ENCODE measurements around the gene SLC35F1.

SLC35F1 gene

DNA sequence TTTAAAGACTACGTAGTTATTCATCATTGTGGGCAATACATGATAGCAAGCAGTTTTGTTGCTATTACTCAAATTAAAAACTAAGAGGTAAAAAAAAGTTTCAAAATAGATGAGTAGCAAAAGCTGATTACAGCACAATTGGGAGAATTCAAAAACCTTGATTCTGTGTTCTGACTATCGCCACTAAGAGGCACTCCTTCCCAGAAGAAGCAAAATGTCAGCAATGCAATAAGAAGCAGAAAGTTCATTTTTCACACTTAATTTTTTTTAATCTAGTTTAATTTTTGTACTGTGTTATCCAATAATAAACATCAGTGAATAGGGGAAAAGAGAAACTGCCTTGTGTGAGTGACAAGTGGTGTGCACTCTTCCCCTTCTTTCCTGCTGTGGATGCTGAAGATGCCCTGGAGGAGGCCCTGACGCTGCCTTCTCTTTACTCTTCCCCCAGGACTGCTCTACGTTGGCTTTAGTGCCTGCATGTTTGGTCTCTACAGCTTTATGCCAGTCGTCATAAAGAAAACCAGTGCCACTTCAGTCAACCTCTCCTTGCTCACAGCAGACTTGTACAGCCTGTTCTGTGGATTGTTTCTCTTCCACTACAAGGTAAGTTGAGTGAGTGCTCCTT is 377.8 kb downstream of the SLC35F1 start:
- peak in 1 of 2 experiments; percentile 7 for DNase-seq

GRCh38 chr6:118285791-118286190 is 378.7 kb downstream of the SLC35F1 start:
- DNase-seq = no peak

DNA sequence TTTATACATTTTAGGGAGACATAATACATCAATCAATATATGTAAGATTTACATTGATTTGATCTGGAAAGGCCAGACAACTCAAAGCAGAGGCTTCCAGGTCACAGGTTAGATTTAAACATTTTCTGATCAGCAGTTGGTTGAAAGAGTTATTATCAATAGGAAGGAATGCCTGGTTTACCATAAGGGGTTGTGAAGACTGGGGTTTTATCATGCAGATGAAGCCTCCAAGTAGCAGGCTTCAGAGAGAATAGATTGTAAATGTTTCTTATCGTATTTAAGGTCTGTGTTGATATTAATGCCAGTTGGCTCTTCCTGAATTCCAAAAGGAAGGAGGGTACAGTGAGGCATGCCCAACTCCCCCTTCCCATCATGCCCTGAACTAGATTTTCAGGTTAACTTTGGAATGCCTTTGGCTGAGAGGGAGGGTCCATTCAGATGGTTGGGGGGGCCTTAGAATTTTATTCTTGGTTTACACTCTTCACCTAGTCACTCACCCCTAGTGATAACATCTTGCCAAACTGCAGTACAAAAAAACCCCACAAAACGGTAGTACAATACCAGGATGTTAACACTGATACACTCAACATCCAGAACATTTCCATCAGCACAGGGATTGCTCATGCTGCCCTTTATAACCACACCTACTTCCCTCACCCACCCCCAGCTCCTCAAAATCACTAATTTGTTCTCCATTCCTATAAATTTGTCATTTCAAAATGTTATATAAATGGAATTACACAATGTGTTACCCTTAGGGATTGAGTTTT is 381.5 kb downstream of the SLC35F1 start:
- no peak for DNase-seq

GRCh38 chr6:118292558-118292957 is 385.5 kb downstream of the SLC35F1 start:
- no peak for DNase-seq

- DNase-seq = no peak
These were observed 387.8 kb downstream of the SLC35F1 start for GRCh38 chr6:118294906-118295305.

DNA sequence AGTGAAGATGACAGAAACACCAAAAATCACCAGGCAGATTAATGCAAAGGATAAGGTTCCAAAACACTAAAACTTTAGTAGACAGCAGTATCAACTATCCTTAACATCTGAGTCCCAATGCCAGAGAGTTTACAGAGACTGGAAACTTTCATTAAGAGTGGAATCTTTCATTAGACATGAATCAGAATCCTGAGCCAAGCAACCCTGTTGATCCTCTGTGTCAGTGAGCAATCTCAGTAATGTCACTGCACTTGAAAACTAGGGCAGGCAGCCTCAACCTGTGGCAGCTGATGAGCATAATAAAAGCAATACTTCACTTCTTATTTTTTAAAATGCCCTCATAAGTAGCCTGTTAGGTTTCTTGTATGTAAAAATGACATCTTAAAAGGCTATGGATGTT is 388.3 kb downstream of the SLC35F1 start:
- no peak for DNase-seq

- DNase-seq = no peak
These were observed 389.3 kb downstream of the SLC35F1 start for GRCh38 chr6:118296129-118296901.

DNA sequence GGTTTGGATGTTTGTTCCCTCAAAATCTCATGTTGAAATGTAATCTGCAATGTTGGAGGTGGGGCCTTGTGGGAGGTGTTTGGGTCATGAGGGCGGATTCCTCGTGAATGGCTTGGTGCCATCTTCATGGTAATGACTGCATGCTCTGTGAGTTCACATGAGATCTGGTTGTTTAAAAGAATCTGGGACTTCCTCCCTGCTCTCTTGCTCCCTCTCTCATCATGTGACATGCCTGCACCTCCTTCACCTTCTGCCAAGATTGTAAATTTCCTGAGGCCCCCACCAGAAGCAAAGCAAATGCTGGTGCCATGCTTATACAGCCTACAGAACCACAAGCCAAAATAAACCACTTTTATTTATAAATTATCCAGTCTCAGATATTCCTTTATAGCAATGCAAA is 390.8 kb downstream of the SLC35F1 start:
- peak in 1 of 2 experiments; percentile 8 for DNase-seq

DNA sequence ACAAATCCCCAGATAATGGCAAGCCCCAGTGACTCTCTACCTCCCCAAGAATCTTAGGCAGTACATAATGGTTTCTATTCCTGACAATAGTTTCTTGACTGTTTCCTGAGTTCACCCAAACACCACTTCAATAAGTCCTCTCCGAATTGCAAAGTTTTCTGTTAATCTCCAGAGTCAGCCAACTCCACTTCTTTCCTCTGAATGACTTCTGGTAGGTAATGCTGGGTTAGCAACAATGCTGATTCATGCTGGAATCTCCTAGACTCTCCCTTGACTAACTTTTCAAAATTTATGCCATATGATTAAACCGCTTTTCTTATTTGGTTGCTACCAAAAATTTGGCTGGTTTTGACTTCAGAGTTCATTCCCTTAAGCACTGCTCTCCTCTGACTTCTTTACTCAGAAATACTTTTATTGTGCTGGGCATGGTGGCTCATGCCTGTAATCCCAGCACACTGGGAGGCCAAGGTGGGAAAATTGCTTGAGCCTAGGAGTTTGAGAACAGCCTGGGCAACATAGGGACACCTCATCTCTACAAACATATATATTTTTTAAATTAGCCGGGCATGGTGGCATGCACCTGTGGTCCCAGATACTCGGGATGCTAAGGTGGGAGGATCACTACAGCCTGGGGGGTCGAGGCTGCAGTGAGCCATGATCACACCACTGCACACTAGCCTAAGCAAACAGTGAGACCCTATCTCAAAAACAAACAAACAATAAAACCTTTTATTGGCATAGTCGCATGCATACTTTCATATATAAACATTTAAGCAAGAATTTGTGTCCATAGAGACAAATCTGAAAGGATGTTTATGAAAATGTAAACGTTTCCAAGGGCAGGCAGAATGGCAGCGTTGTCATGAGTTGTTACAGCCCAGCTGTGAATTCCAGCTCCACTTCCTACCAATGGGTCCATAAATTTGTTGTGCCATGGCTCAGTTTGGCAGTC is 391.7 kb downstream of the SLC35F1 start:
- no peak for DNase-seq

DNA sequence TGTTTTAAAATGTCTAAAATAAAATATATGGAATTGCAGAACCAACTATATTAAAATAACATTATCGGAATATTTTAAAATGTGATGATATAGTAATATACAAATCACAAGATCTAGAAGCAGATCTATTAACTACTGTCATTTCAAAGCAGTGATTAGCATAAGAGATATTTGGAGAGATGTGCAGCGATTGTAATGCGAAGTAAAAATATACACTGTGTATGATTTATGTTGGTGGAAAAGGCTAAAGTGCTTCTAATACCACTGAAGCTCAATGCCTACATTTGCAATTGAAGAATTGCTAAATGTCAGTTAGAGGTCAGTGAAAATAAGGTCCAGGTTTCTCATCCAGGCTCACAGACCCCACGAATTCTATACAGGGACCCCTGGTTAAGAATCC is 392.4 kb downstream of the SLC35F1 start:
- DNase-seq = no peak

GRCh38 chr6:118304321-118304720 is 397.3 kb downstream of the SLC35F1 start:
- no peak for DNase-seq

DNA sequence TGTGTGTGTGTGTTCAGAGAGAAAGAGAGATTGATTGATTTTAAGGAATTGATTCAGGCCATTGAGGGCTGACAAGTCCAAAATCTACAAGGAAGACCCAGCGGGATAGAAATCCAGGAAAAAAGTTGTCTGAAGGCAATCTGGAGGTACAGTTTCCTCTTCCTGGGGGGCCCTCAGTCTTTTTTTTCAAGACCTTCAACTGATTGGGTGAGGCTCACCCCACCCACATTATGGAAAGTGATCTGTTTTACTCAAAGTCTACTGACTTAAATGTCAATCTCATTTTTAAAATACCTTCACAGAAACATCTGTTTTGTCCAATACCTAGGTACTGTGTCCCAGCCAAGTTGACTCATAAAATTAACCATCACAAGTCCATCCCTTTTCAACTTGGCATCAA is 398.0 kb downstream of the SLC35F1 start:
- DNase-seq = no peak

GRCh38 chr6:118306392-118307238 is 399.6 kb downstream of the SLC35F1 start:
- no peak for DNase-seq

DNA sequence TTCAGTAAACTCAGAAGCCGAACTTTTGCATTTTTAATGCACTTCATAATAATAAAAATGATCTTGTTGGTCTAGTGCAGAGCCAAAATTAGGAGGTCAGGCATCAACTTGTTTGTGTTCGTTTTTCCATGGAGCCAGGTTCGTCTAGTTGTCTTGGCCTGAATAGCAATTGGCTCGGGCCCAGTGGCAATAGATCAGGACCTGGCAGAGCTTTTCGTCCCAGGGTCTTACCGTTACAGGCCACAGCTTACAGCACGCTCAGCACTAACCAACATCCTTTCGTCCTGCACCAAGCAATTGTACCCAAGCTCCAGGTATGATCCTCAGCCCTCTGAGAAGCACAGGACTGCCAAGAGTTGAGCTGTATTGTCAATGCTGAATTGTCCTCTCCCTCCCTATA is 400.5 kb downstream of the SLC35F1 start:
- no peak for DNase-seq

DNA sequence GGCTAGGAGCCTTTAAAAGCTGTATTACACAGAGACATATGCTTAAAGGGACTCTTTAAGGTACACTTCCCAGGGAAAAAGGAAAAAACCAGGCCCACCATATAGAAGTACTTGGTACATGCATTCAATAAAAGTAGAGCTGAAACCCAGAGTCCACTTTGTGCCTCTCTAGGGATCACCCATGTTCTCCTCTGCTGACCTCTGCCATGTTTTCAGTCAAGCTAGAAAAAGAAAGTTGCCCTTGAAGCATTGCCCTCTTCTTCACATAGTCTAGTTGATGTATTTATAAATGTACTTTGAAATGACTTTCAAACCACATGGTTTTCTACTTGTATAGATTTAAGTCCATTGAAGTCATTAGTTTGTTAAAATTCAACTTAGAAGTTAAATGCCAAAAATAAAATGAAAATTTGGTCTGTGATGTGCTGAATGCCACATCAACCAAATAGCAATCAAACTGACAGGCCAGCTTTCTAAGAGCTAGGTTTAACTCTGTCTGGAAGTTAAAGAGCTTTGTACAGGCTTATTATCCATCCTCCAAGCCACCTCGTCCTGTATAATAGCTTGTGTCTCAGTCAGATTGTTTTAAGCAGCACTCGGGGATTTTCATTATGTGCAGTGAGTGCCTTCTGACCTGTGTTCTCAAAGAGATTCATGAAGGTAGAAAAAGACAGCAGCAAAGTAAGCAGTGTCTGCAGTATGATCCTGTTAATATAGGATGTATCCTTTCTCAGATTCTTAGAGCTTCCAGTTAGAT is 402.5 kb downstream of the SLC35F1 start:
- DNase-seq = no peak

DNA sequence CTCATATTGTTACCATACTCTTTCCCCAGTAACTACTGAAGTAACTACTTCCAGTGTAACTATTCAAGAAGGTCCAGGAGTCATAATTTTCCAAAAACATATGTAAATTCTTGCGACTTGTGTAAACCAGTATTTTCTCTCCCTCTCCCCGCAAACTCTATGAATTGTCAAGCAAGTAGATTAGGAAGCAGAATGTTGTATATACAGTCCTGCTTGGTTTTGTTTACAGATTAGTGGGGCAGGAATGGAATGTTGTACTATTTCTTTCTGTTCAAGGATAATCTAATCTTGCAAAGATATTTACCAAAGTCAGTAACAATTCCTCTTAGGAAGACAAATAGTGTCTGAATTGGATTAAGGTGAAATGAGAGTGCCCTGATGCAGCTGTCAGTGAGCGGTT is 406.1 kb downstream of the SLC35F1 start:
- no peak for DNase-seq

- no peak for DNase-seq
These were observed 406.7 kb downstream of the SLC35F1 start for GRCh38 chr6:118313762-118314161.

- no peak for DNase-seq
These were observed 409.8 kb downstream of the SLC35F1 start for GRCh38 chr6:118316796-118317384.

DNA sequence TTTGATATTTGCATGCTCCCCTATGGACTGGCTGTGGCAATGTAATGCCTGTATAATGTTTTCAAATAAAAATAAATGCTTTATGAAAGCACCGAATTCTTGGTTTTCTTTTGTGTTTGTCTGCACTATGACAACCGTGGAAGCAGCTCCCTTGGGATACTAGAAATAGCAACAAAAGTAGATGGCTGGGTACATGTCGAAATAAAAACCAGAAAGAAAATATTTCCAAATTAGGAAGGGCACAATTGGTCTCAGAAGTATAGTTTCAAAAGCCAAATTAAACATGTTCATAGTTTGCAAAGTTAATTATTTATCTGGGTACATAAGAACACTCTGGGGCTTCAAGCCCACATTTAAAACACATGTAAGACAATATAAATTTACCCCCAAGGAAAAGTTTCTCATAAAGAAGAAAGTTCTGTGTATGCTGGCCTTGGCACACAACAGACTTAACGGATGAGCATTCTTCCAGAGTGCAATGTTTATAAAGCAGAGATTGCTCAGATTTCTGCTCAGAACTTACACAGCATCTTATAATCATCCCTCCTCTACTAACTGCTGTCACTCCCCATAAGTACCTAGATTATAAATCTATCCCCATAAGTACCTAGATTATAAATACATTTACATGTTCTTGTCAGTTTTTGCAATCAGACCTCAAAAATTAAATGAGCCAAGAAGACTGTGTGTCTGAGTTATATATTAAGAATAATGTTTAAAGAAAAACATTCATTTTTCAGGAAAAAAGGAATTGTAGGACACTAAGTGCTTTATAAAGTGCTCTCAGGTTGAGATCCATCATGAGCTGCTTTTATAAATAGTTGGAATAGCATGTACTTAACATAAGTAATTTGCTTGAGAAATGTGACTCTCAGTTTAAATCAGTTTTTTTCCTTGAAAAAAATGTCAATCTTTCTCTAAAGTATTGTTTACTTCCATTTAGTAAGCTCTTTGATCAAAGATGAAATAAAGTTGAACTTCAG is 410.8 kb downstream of the SLC35F1 start:
- DNase-seq = no peak

Measured in NCI-H524 (cell line).